SK-MEL-5 (cell line): ENCODE results near the gene ZNF212. TPM values are rescaled to one million over a fixed set of nuclear protein-coding genes. Genes with fewer than 3 reads are reported as not detected.
"Not testable (repeated sequence)": the region's sequence is repeated elsewhere in the genome, so short reads cannot be mapped to it uniquely, and the experiment has no call there.

Source experiments
- DNase-seq: peaks from one replicate; pipeline ENCODE4 v3.0.0-alpha.2; 2016; ENCODE audit warnings: low read depth, low spot score
- in situ Hi-C: cut with HindIII; loops from 2 replicates; pipeline ENCODE4 v1.10.0; 2016; ENCODE audit warnings: low sequenced_read_pairs, high pct_unique_total_duplicates, low pct_unique_long_range_greater_than_20kb
- total RNA-seq: library from RNA; depleted of rRNA; stranded (reverse); fragments of >200 nt; shearing (Covaris generic); gene quantifications from 2 replicates; pipeline ENCODE4 v1.2.3, GENCODE V29; 2014

ZNF212 gene
- total RNA-seq, 1 experiment from 2014 or later = 6.8 TPM

DNA sequence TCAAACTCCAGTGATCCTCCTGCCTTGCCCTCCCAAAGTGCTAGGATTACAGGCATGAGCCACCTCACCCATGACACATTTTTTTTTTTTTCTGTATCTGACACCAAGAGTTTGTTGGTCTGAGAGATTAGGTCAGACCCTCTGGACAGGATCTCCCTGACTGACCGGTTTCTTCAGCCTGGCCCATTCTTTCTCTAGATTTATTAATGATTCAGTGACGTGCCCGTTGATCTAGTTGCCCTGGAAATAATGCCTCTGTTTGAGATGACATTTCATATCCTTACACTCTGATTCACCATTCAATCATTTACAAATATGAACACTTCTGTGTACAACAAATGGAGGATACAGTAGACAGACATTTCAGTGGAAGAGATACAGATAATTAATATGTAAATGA lies 1.4 kb upstream of the ZNF212 start:
- in situ Hi-C loops = no loop called here
- no peak for DNase-seq

GRCh38 chr7:149240637-149241036 lies 1.2 kb downstream of the ZNF212 start:
- in situ Hi-C loops = no loop called here
- no peak for DNase-seq

DNA sequence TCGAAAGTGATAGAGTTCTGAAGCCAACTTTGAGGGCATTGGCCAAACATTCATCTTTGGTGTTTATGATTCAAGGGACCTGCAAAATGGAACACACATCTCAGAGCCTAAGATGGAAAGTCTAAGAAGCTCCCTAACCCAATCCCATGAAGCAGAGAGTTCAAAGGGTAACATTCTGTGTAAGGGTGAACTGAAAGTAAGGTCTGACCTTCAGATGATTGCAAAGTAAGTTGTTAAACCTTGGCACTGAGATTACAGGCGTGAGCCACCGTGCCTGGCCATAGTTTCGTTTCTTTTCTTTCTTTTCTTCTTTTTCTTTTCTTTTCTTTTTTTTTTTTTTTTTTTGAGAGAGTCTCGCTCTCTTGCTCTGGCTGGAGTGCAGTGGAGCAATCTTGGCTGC lies 2.2 kb downstream of the ZNF212 start:
- in situ Hi-C loops = no loop called here

DNA sequence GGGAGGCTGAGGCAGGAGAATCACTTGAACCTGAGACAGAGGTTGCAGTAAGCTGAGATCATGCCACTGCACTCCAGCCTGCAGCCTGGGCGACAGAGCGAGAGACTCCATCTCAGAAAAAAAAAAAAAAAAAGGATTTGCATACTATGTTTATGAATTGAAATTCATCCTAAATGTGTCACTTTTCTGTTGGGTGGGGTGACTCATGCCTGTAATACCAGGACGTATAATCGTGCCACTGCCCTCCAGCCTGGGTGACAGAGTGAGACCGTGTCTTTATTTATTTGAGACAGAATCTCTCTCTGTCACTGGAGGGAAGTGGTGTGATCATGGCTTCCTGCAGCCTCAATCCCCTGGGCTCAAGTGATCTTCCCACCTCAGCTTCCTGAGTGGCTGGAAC lies 5.8 kb downstream of the ZNF212 start:
- in situ Hi-C loops = no loop called here
- DNase-seq = no peak

More for the DNA sequence above, 2.2 kb downstream of the ZNF212 start:
- DNase-seq = no peak

- DNase-seq = no peak
- in situ Hi-C loops = no loop called here
These were observed 6.3 kb downstream of the ZNF212 start for GRCh38 chr7:149245744-149246143.

- in situ Hi-C loops = no loop called here
- no peak for DNase-seq
These were observed 9.3 kb downstream of the ZNF212 start for GRCh38 chr7:149248777-149249176.

GRCh38 chr7:149250151-149250550 lies 10.7 kb downstream of the ZNF212 start:
- DNase-seq, in situ Hi-C loops: not testable (repeated sequence)

- DNase-seq, in situ Hi-C loops: not testable (repeated sequence)
These were observed 12.1 kb downstream of the ZNF212 start for GRCh38 chr7:149251518-149251917.

- in situ Hi-C loops = no loop called here
- no peak for DNase-seq
These were observed 12.9 kb downstream of the ZNF212 start for GRCh38 chr7:149252378-149252777.

GRCh38 chr7:149253665-149254064 lies 14.2 kb downstream of the ZNF212 start:
- in situ Hi-C loops = no loop called here
- no peak for DNase-seq

DNA sequence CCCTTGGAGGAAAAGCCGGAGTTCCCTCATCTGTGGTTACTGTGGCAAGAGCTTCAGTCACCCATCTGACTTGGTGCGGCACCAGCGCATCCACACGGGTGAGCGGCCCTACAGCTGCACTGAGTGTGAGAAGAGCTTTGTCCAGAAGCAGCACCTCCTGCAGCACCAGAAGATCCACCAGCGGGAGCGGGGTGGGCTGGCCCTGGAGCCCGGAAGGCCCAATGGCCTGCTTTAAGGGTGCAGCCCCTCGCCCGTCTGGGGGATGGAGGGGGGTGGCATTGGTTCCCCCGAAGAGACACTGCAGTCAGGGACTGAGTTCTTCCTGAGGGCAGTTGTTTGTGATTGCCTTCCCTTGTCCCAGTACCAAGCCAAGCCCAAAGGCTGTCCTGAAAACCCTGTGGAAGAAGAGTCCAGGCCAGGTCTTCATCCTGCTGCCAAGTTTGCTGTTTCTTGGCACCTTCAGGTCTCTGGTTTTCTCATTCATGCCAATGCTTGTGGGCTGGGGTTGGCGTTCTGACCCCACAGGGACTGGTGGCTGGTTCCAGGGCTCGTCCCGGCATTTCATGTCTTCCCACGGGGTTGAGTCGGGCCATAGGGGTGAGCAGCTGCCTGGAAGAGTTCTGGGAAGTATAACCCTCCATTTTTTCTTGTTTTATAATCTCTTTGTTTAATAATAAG lies 14.9 kb downstream of the ZNF212 start:
- DNase-seq = no peak
- in situ Hi-C loops = no loop called here

DNA sequence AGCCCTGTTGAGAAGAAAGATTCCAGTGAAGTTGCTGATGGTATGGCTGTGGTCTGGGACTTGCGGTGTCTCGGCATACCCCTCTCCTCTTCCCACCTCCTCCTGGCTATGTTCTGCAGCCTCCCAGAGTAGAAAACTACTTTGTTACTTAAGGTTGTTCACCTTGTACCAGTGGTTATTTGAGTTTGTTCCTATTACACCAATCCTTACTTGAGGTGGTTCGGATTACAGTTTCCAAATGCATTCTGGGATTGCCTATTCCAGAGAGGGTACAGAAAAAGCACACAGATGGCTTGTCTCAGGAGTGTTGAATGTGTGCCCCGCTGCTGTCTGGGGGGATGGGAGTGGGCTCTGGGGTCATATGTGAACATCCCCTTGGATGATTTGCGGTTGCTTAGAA lies 15.7 kb downstream of the ZNF212 start:
- in situ Hi-C loops = no loop called here
- DNase-seq = no peak

DNA sequence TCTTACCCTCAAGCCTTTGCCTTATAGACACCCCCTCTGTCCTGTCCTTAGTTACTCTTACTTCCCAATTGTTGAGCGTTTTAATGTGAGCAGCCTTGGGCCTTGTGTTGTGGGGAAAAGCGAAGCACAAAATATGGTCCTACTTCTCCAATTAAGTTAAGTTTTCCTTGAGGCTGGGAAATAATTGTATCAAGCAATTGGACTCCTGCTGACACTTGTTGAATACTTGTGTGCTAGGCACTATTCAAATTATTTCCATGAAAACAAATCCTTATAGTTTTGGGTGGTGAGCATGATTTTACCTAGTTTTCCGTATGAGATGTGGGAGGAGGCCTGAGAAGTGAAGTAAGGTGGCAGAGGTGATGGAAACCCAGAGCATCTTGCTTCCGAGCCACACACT lies 17.1 kb downstream of the ZNF212 start:
- in situ Hi-C loops = no loop called here
- no peak for DNase-seq

GRCh38 chr7:149257146-149257545 lies 17.7 kb downstream of the ZNF212 start:
- no peak for DNase-seq
- in situ Hi-C loops = no loop called here

GRCh38 chr7:149261316-149261828 lies 21.9 kb downstream of the ZNF212 start:
- in situ Hi-C loops = no loop called here
- DNase-seq = peak; percentile 52

DNA sequence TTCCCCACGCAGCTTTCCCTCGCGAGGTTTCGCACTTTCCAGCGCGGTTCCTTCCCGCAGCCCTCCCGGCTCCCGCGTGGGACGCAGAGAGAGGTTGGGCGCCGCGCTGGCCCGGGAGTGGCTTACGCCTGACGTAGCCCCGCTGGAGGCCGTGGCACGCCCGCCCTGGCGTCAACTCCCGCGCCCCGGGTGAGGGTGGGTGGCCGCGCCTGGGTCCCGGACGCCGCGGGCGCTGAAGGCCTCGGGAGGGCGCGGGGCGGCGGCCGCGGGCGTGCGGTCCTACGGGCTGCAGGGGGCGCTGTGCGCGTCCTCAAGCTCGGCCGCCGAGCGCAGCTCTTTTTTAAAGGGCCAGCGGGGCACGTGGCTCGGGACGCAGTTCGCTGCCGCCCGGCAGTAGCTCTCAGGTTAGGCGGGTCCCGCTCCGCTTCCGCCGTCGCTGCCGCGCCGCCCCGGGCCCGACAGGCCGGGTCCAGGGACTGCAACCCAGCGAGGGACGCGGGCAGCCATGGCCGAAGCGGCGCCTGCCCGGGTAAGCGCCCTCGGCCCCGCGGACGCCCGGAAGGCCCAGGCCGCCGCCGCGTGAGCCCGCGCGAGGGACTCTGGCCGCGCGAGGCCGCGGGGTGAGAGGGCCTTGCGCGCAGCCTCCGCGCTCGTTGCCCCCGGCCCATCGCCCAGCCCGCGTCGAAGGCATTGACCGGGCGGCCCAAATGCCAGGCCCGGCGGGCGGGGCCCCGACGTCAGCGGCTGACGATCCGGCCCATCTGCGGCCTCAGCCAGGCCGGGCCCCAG lies 22.6 kb downstream of the ZNF212 start, which contains the start of gene ZNF783:
Gene ZNF783 (plus strand): TSS at position 368 of the 789 bp plus-strand sequence. CDS start 138 bp downstream, at position 506.
- DNase-seq = peak; percentile 82
- in situ Hi-C loops = no loop called here

- in situ Hi-C loops = no loop called here
- DNase-seq = no peak
These were observed 27.0 kb downstream of the ZNF212 start for GRCh38 chr7:149266451-149266850.

- in situ Hi-C loops = no loop called here
- no peak for DNase-seq
These were observed 28.3 kb downstream of the ZNF212 start for GRCh38 chr7:149267733-149268132.

- DNase-seq, in situ Hi-C loops: not testable (repeated sequence)
These were observed 35.0 kb downstream of the ZNF212 start for GRCh38 chr7:149274424-149274823.
